Ecto neural progenitor cell (in vitro differentiated cells): ENCODE data around the gene MS4A6E.

Experiments used
- DNase-seq: peaks from one replicate; pipeline ENCODE4 v3.0.0-alpha.2; 2018; ENCODE audit warnings: low spot score

MS4A6E gene

GRCh38 chr11:60375316-60375715, 48.3 kb downstream of the MS4A6E start:
- no peak for DNase-seq

- DNase-seq: no peak
Measured at GRCh38 chr11:60376601-60377000, 49.5 kb downstream of the MS4A6E start.

- DNase-seq: no peak
Measured at GRCh38 chr11:60377401-60378136, 50.5 kb downstream of the MS4A6E start.

GRCh38 chr11:60378354-60378753, 51.3 kb downstream of the MS4A6E start, which contains the start of gene MS4A7:
MS4A7 (plus strand) TSS chr11:60378532; CDS start chr11:60383142, 4,610 bp downstream.
- no peak for DNase-seq

- no peak for DNase-seq
Measured at GRCh38 chr11:60389279-60389910, 62.3 kb downstream of the MS4A6E start.

GRCh38 chr11:60390419-60390818, 63.4 kb downstream of the MS4A6E start:
- no peak for DNase-seq
